BE2C (cell line): ENCODE results near the gene ZNF280B.
"Not testable (repeated sequence)": the region's sequence is repeated elsewhere in the genome, so short reads cannot be mapped to it uniquely, and the experiment has no call there.

Experiments
- DNase-seq: peaks from one replicate; pipeline ENCODE4 v3.0.0-alpha.2; 2020
- H3K27me3 ChIP-seq: fragments of 250-450 bp; sonication (Bioruptor Pico); 2 replicates; pipeline ENCODE4 v1.5.1; 2020; ENCODE audit warnings: mild to moderate bottlenecking
- H3K36me3 ChIP-seq: fragments of 250-450 bp; sonication (Bioruptor Pico); 2 replicates; pipeline ENCODE4 v1.5.1; 2020; ENCODE audit warnings: mild to moderate bottlenecking
- H3K4me1 ChIP-seq: fragments of 250-450 bp; sonication (Bioruptor Pico); 2 replicates; pipeline ENCODE4 v1.5.1; 2020
- H3K4me3 ChIP-seq: 2 replicates; pipeline ENCODE4 v1.5.1; 2011; ENCODE audit warnings: low read depth, low read length
- H3K9me3 ChIP-seq: fragments of 250-450 bp; sonication (Bioruptor Pico); 2 replicates; pipeline ENCODE4 v1.5.1; 2020
- CTCF ChIP-seq: IDR thresholded peaks from 2 replicates; pipeline ENCODE4 v1.5.1; 2012; ENCODE audit warnings: mild to moderate bottlenecking, low read depth, low read length

ZNF280B gene

GRCh38 chr22:22452996-22453686 is 55.4 kb downstream of the ZNF280B start:
- Histone ChIP-seq H3K27me3 (peaks cover 15% of the 10 kb centered on the region), H3K9me3 (no peaks in the 10 kb centered on the region; the same call in 1 of the 2 replicates)
- TF ChIP-seq CTCF, result no peak

GRCh38 chr22:22452211-22452610 is 56.3 kb downstream of the ZNF280B start:
- Histone ChIP-seq H3K9me3 (no peaks in the 10 kb centered on the region), H3K36me3 (no peaks in the 10 kb centered on the region), H3K27me3 (peaks cover 15% of the 10 kb centered on the region), H3K4me3 (no peak overlapping the region), H3K4me1 (no peaks in the 10 kb centered on the region)
- TF ChIP-seq CTCF, result no peak
- no peak for DNase-seq

More at GRCh38 chr22:22452996-22453686, 55.4 kb downstream of the ZNF280B start:
- H3K4me1 ChIP-seq, result no peaks in the 10 kb centered on the region
- no peaks in the 10 kb centered on the region for H3K36me3 ChIP-seq
- DNase-seq, result no peak
- no peak overlapping the region for H3K4me3 ChIP-seq

- TF ChIP-seq CTCF, result no peak
- Histone ChIP-seq H3K4me3 (no peak overlapping the region), H3K36me3 (no peaks in the 10 kb centered on the region), H3K27me3 (peaks cover 13% of the 10 kb centered on the region), H3K9me3 (no peaks in the 10 kb centered on the region), H3K4me1 (no peaks in the 10 kb centered on the region)
- DNase-seq, result no peak
Measured at GRCh38 chr22:22450343-22450839, 58.2 kb downstream of the ZNF280B start.

GRCh38 chr22:22449819-22450218 is 58.7 kb downstream of the ZNF280B start:
- Histone ChIP-seq H3K9me3 (no peaks in the 10 kb centered on the region), H3K27me3 (peaks cover 13% of the 10 kb centered on the region), H3K36me3 (no peaks in the 10 kb centered on the region), H3K4me3 (no peak overlapping the region), H3K4me1 (no peaks in the 10 kb centered on the region)
- no peak for TF ChIP-seq CTCF
- no peak for DNase-seq

GRCh38 chr22:22446517-22446916 is 62.0 kb downstream of the ZNF280B start:
- TF ChIP-seq CTCF, result no peak
- no peak for DNase-seq
- Histone ChIP-seq H3K9me3 (no peaks in the 10 kb centered on the region), H3K36me3 (no peaks in the 10 kb centered on the region), H3K4me1 (no peaks in the 10 kb centered on the region), H3K27me3 (peaks cover 4% of the 10 kb centered on the region; the same call in 1 of the 2 replicates), H3K4me3 (no peak overlapping the region)

GRCh38 chr22:22444007-22444589 is 64.4 kb downstream of the ZNF280B start:
- H3K4me3 ChIP-seq, H3K36me3 ChIP-seq, H3K9me3 ChIP-seq, H3K4me1 ChIP-seq, H3K27me3 ChIP-seq, DNase-seq: not testable (repeated sequence)
